Neural cell (in vitro differentiated cells): ENCODE results near the gene SLC25A22.

Experiments
- EP300 ChIP-seq: fragments of 450-650 bp; conservative IDR thresholded peaks from 2 replicates; pipeline ENCODE4 v1.6.1; 2014; ENCODE audit warnings: antibody characterized with exemption, mild to moderate bottlenecking, moderate library complexity; ENCODE audit not compliant: poor library complexity, severe bottlenecking
- EZH2 ChIP-seq: fragments of 200-600, 300-800 bp; shearing (Covaris generic), sonication (generic); IDR thresholded peaks from 2 replicates; pipeline ENCODE4 v1.6.1; 2014; ENCODE audit warnings: antibody characterized with exemption, low read length, borderline replicate concordance, mild to moderate bottlenecking; ENCODE audit not compliant: insufficient read depth, poor library complexity, severe bottlenecking
- MXI1 ChIP-seq: fragments of 450-650 bp; conservative IDR thresholded peaks from 2 replicates; pipeline ENCODE4 v1.6.1; 2014; ENCODE audit warnings: antibody characterized with exemption, mild to moderate bottlenecking; ENCODE audit not compliant: poor library complexity, severe bottlenecking
- POLR2AphosphoS5 ChIP-seq: IDR thresholded peaks from 2 replicates; pipeline ENCODE4 v1.6.1; 2012
- RAD21 ChIP-seq: fragments of 450-650 bp; conservative IDR thresholded peaks from 2 replicates; pipeline ENCODE4 v1.6.1; 2014; ENCODE audit warnings: antibody characterized with exemption, mild to moderate bottlenecking, moderate library complexity
- TAF1 ChIP-seq: IDR thresholded peaks from 2 replicates; pipeline ENCODE4 v1.6.1; 2012; ENCODE audit warnings: low read depth
- TF ChIP-seq, protein P1 (sequence below): fragments of 450-650 bp; IDR thresholded peaks from 2 replicates; pipeline ENCODE4 v1.5.1; 2014; ENCODE audit warnings: antibody characterized with exemption, mild to moderate bottlenecking, moderate library complexity; ENCODE audit not compliant: poor library complexity, severe bottlenecking
- TF ChIP-seq, protein P2 (sequence below): IDR thresholded peaks from 2 replicates; pipeline ENCODE4 v1.6.1; 2012; ENCODE audit warnings: borderline replicate concordance

DNA sequence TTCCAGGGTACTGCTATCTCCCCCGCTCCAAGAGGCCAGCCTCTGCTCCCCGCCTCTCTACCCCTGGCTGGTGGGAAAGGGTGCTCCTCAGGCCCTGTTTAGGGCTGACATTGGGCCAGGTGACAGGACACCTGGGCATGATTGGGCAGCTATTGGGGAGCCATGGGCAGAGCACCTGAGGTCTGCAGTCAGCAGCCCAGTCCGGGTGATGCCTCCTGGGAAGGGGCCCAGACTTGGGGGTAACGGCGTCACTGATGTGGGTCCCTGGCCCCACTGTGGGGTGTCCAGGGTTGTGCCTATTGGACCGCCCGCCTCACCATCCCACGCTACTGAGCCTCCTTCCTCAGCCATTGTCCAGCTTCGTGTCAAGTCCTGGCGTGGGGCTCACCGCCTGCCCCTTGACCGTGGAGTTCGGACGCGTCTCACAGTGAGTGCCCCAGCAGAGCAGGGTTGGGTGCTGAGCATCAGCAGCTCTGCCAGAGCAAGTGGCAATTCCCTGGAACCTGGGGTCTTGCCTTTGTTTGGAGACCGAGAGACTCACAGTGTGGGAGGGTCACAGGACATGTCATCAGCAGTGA is 18.0 kb downstream of the SLC25A22 start:
- TF ChIP-seq, protein P1, sequence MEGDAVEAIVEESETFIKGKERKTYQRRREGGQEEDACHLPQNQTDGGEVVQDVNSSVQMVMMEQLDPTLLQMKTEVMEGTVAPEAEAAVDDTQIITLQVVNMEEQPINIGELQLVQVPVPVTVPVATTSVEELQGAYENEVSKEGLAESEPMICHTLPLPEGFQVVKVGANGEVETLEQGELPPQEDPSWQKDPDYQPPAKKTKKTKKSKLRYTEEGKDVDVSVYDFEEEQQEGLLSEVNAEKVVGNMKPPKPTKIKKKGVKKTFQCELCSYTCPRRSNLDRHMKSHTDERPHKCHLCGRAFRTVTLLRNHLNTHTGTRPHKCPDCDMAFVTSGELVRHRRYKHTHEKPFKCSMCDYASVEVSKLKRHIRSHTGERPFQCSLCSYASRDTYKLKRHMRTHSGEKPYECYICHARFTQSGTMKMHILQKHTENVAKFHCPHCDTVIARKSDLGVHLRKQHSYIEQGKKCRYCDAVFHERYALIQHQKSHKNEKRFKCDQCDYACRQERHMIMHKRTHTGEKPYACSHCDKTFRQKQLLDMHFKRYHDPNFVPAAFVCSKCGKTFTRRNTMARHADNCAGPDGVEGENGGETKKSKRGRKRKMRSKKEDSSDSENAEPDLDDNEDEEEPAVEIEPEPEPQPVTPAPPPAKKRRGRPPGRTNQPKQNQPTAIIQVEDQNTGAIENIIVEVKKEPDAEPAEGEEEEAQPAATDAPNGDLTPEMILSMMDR, result no peak
- no peak for TF ChIP-seq POLR2AphosphoS5
- TF ChIP-seq, protein P2, sequence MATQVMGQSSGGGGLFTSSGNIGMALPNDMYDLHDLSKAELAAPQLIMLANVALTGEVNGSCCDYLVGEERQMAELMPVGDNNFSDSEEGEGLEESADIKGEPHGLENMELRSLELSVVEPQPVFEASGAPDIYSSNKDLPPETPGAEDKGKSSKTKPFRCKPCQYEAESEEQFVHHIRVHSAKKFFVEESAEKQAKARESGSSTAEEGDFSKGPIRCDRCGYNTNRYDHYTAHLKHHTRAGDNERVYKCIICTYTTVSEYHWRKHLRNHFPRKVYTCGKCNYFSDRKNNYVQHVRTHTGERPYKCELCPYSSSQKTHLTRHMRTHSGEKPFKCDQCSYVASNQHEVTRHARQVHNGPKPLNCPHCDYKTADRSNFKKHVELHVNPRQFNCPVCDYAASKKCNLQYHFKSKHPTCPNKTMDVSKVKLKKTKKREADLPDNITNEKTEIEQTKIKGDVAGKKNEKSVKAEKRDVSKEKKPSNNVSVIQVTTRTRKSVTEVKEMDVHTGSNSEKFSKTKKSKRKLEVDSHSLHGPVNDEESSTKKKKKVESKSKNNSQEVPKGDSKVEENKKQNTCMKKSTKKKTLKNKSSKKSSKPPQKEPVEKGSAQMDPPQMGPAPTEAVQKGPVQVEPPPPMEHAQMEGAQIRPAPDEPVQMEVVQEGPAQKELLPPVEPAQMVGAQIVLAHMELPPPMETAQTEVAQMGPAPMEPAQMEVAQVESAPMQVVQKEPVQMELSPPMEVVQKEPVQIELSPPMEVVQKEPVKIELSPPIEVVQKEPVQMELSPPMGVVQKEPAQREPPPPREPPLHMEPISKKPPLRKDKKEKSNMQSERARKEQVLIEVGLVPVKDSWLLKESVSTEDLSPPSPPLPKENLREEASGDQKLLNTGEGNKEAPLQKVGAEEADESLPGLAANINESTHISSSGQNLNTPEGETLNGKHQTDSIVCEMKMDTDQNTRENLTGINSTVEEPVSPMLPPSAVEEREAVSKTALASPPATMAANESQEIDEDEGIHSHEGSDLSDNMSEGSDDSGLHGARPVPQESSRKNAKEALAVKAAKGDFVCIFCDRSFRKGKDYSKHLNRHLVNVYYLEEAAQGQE, result no peak
- no peak for TF ChIP-seq MXI1
- TF ChIP-seq RAD21, result no peak
- no peak for TF ChIP-seq TAF1
- TF ChIP-seq EZH2, result no peak
- TF ChIP-seq EP300, result no peak
